ENCODE results near the gene PLCB4. TPM values are rescaled to one million over a fixed set of nuclear protein-coding genes. Genes with fewer than 3 reads are reported as not detected.
"Not testable (repeated sequence)": the region's sequence is repeated elsewhere in the genome, so short reads cannot be mapped to it uniquely, and the experiment has no call there.

Gene PLCB4
- total RNA-seq, 1 donor: 0.21 TPM

GRCh38 chr20:9374480-9374879 is 305.6 kb downstream of the PLCB4 start:
- no peaks in the 10 kb centered on the region for H3K4me1 ChIP-seq (ENCODE audit: insufficient read depth, low read length)
- H3K9me3 ChIP-seq (ENCODE audit: low read depth, low read length): no peaks in the 10 kb centered on the region
- H3K4me3 ChIP-seq (ENCODE audit: low read length): no peak overlapping the region
- no peaks in the 10 kb centered on the region for H3K27me3 ChIP-seq (ENCODE audit: insufficient read depth, low read length)

- Histone ChIP-seq H3K4me1 (ENCODE audit: insufficient read depth, low read length) (no peaks in the 10 kb centered on the region), H3K27me3 (ENCODE audit: insufficient read depth, low read length) (no peaks in the 10 kb centered on the region), H3K4me3 (ENCODE audit: low read length) (no peak overlapping the region), H3K9me3 (ENCODE audit: low read depth, low read length) (no peaks in the 10 kb centered on the region)
Observed at GRCh38 chr20:9375221-9375681, 306.4 kb downstream of the PLCB4 start.

- Histone ChIP-seq H3K9me3 (ENCODE audit: low read depth, low read length) (no peaks in the 10 kb centered on the region), H3K4me3 (ENCODE audit: low read length) (no peak overlapping the region), H3K27me3 (ENCODE audit: insufficient read depth, low read length) (no peaks in the 10 kb centered on the region), H3K4me1 (ENCODE audit: insufficient read depth, low read length) (no peaks in the 10 kb centered on the region)
Observed at GRCh38 chr20:9377007-9377406, 308.1 kb downstream of the PLCB4 start.

GRCh38 chr20:9385345-9386310 is 316.7 kb downstream of the PLCB4 start:
- not testable (repeated sequence) for H3K4me1 ChIP-seq (ENCODE audit: insufficient read depth, low read length); H3K27me3 ChIP-seq (ENCODE audit: insufficient read depth, low read length); H3K9me3 ChIP-seq (ENCODE audit: low read depth, low read length); H3K4me3 ChIP-seq (ENCODE audit: low read length)

GRCh38 chr20:9388160-9388812 is 319.4 kb downstream of the PLCB4 start:
- H3K4me3 ChIP-seq (ENCODE audit: low read length): no peak overlapping the region

GRCh38 chr20:9388813-9389161 is 319.9 kb downstream of the PLCB4 start:
- Histone ChIP-seq H3K9me3 (ENCODE audit: low read depth, low read length) (no peaks in the 10 kb centered on the region), H3K27me3 (ENCODE audit: insufficient read depth, low read length) (no peaks in the 10 kb centered on the region), H3K4me3 (ENCODE audit: low read length) (no peak overlapping the region), H3K4me1 (ENCODE audit: insufficient read depth, low read length) (peaks cover 4% of the 10 kb centered on the region)

More at GRCh38 chr20:9388160-9388812, 319.4 kb downstream of the PLCB4 start:
- no peaks in the 10 kb centered on the region for H3K27me3 ChIP-seq (ENCODE audit: insufficient read depth, low read length)
- H3K4me1 ChIP-seq (ENCODE audit: insufficient read depth, low read length): peaks cover 4% of the 10 kb centered on the region
- no peaks in the 10 kb centered on the region for H3K9me3 ChIP-seq (ENCODE audit: low read depth, low read length)

GRCh38 chr20:9389346-9389745 is 320.5 kb downstream of the PLCB4 start:
- Histone ChIP-seq H3K27me3 (ENCODE audit: insufficient read depth, low read length) (no peaks in the 10 kb centered on the region), H3K9me3 (ENCODE audit: low read depth, low read length) (no peaks in the 10 kb centered on the region), H3K4me3 (ENCODE audit: low read length) (no peak overlapping the region), H3K4me1 (ENCODE audit: insufficient read depth, low read length) (peaks cover 4% of the 10 kb centered on the region)

- Histone ChIP-seq H3K9me3 (ENCODE audit: low read depth, low read length) (no peaks in the 10 kb centered on the region), H3K4me1 (ENCODE audit: insufficient read depth, low read length) (peaks cover 4% of the 10 kb centered on the region), H3K4me3 (ENCODE audit: low read length) (no peak overlapping the region), H3K27me3 (ENCODE audit: insufficient read depth, low read length) (no peaks in the 10 kb centered on the region)
Observed at GRCh38 chr20:9390441-9390840, 321.6 kb downstream of the PLCB4 start.

- Histone ChIP-seq H3K4me3 (ENCODE audit: low read length) (no peak overlapping the region), H3K4me1 (ENCODE audit: insufficient read depth, low read length) (peaks cover 14% of the 10 kb centered on the region), H3K9me3 (ENCODE audit: low read depth, low read length) (no peaks in the 10 kb centered on the region), H3K27me3 (ENCODE audit: insufficient read depth, low read length) (no peaks in the 10 kb centered on the region)
Observed at GRCh38 chr20:9392892-9393857, 324.3 kb downstream of the PLCB4 start.

- Histone ChIP-seq H3K4me1 (ENCODE audit: insufficient read depth, low read length) (peaks cover 14% of the 10 kb centered on the region), H3K9me3 (ENCODE audit: low read depth, low read length) (no peaks in the 10 kb centered on the region), H3K4me3 (ENCODE audit: low read length) (no peak overlapping the region), H3K27me3 (ENCODE audit: insufficient read depth, low read length) (no peaks in the 10 kb centered on the region)
Observed at GRCh38 chr20:9395971-9396370, 327.1 kb downstream of the PLCB4 start.

- Histone ChIP-seq H3K27me3 (ENCODE audit: insufficient read depth, low read length) (no peaks in the 10 kb centered on the region), H3K9me3 (ENCODE audit: low read depth, low read length) (no peaks in the 10 kb centered on the region), H3K4me3 (ENCODE audit: low read length) (no peak overlapping the region), H3K4me1 (ENCODE audit: insufficient read depth, low read length) (peaks cover 14% of the 10 kb centered on the region)
Observed at GRCh38 chr20:9397928-9398327, 329.0 kb downstream of the PLCB4 start.

- H3K27me3 ChIP-seq (ENCODE audit: insufficient read depth, low read length): no peaks in the 10 kb centered on the region
- no peak overlapping the region for H3K4me3 ChIP-seq (ENCODE audit: low read length)
- peaks cover 10% of the 10 kb centered on the region for H3K4me1 ChIP-seq (ENCODE audit: insufficient read depth, low read length)
- no peaks in the 10 kb centered on the region for H3K9me3 ChIP-seq (ENCODE audit: low read depth, low read length)
Observed at GRCh38 chr20:9398882-9399281, 330.0 kb downstream of the PLCB4 start.

GRCh38 chr20:9399322-9399721 is 330.4 kb downstream of the PLCB4 start:
- Histone ChIP-seq H3K4me3 (ENCODE audit: low read length) (no peak overlapping the region), H3K27me3 (ENCODE audit: insufficient read depth, low read length) (no peaks in the 10 kb centered on the region), H3K9me3 (ENCODE audit: low read depth, low read length) (no peaks in the 10 kb centered on the region), H3K4me1 (ENCODE audit: insufficient read depth, low read length) (peaks cover 10% of the 10 kb centered on the region)

- Histone ChIP-seq H3K4me3 (ENCODE audit: low read length) (no peak overlapping the region), H3K27me3 (ENCODE audit: insufficient read depth, low read length) (no peaks in the 10 kb centered on the region), H3K4me1 (ENCODE audit: insufficient read depth, low read length) (peaks cover 10% of the 10 kb centered on the region), H3K9me3 (ENCODE audit: low read depth, low read length) (no peaks in the 10 kb centered on the region)
Observed at GRCh38 chr20:9400171-9401025, 331.5 kb downstream of the PLCB4 start.

All from mononuclear cell (primary cell).